Loucy (cell line): ENCODE data around the gene SUN5.

ENCODE experiments used
- H2AFZ ChIP-seq: fragments of 200-600 bp; sonication (generic); 2 replicates; pipeline ENCODE4 v1.6.0; 2016; ENCODE audit warnings: antibody characterized with exemption, mild to moderate bottlenecking, low read length, moderate library complexity
- H3F3A ChIP-seq: fragments of 200-600 bp; 2 replicates; pipeline ENCODE4 v1.6.0; 2016; ENCODE audit warnings: antibody characterized with exemption, low read depth, mild to moderate bottlenecking
- H3K27me3 ChIP-seq: fragments of 200-600 bp; sonication (generic); 2 replicates; pipeline ENCODE4 v1.6.1; 2014; ENCODE audit warnings: low read length, mild to moderate bottlenecking; ENCODE audit not compliant: insufficient read depth, poor library complexity, severe bottlenecking
- H3K36me3 ChIP-seq: fragments of 200-600 bp; sonication (generic); 2 replicates; pipeline ENCODE4 v1.6.1; 2016; ENCODE audit warnings: low read length; ENCODE audit not compliant: insufficient read depth
- H3K4me1 ChIP-seq: fragments of 200-600 bp; sonication (generic); 2 replicates; pipeline ENCODE4 v1.5.1; 2014; ENCODE audit warnings: low read length, mild to moderate bottlenecking; ENCODE audit not compliant: insufficient read depth, poor library complexity, severe bottlenecking
- H3K4me2 ChIP-seq: fragments of 200-600 bp; sonication (generic); 2 replicates; pipeline ENCODE4 v1.6.0; 2014; ENCODE audit warnings: antibody characterized with exemption, low read length, low read depth, mild to moderate bottlenecking; ENCODE audit not compliant: poor library complexity, severe bottlenecking
- H3K4me3 ChIP-seq: fragments of 200-600 bp; sonication (generic); 2 replicates; pipeline ENCODE4 v1.5.1; 2014; ENCODE audit warnings: low read length, mild to moderate bottlenecking, mixed read lengths; ENCODE audit not compliant: poor library complexity, severe bottlenecking
- H3K79me2 ChIP-seq: fragments of 200-600 bp; sonication (generic); 2 replicates; pipeline ENCODE4 v1.6.1; 2014; ENCODE audit warnings: low read length; ENCODE audit not compliant: insufficient read depth
- H3K9ac ChIP-seq: fragments of 200-600 bp; sonication (generic); 2 replicates; pipeline ENCODE4 v1.6.0; 2014; ENCODE audit warnings: mild to moderate bottlenecking, low read depth, low read length, moderate library complexity; ENCODE audit not compliant: poor library complexity, severe bottlenecking
- H3K9me2 ChIP-seq: fragments of 200-600 bp; sonication (generic); replicated peaks from 2 replicates; pipeline ENCODE4 v1.6.1; 2016; ENCODE audit warnings: low read depth, low read length, mixed read lengths
- H3K9me3 ChIP-seq: fragments of 200-600 bp; sonication (generic); 2 replicates; pipeline ENCODE4 v1.6.1; 2014; ENCODE audit warnings: mild to moderate bottlenecking, antibody characterized with exemption, low read length, low read depth; ENCODE audit not compliant: insufficient read depth
- H4K20me1 ChIP-seq: fragments of 200-600 bp; sonication (generic); 2 replicates; pipeline ENCODE4 v1.6.0; 2014; ENCODE audit warnings: antibody characterized with exemption, low read length, mild to moderate bottlenecking; ENCODE audit not compliant: insufficient read depth, poor library complexity, severe bottlenecking
- CTCF ChIP-seq: fragments of 200-600 bp; sonication (generic); conservative IDR thresholded peaks from 2 replicates; pipeline ENCODE4 v1.5.1; 2014; ENCODE audit warnings: mild to moderate bottlenecking, antibody characterized with exemption, low read length
- EZH2phosphoT487 ChIP-seq: fragments of 200-600 bp; IDR thresholded peaks from 2 replicates; pipeline ENCODE4 v1.6.1; 2018; ENCODE audit warnings: antibody characterized with exemption, mild to moderate bottlenecking, moderate library complexity, borderline replicate concordance

The SUN5 gene

GRCh38 chr20:32945710-32946221, 58.5 kb downstream of the SUN5 start:
- Histone ChIP-seq H2AFZ (peak overlapping the region; percentile 93), H3K79me2 (no peaks in the 10 kb centered on the region), H3K9ac (peak overlapping the region; percentile 40), H4K20me1 (no peaks in the 10 kb centered on the region), H3K4me3 (no peak overlapping the region), H3K27me3 (no peaks in the 10 kb centered on the region), H3K9me2 (no peaks in the 10 kb centered on the region), H3K4me1 (peaks cover 11% of the 10 kb centered on the region), H3K4me2 (peak overlapping the region; percentile 22), H3K9me3 (no peaks in the 10 kb centered on the region), H3F3A (no peaks in the 10 kb centered on the region), H3K36me3 (no peaks in the 10 kb centered on the region)
- TF ChIP-seq EZH2phosphoT487 (no peak), CTCF (peak; percentile 80)

- Histone ChIP-seq H2AFZ (no peak overlapping the region), H3K4me3 (no peak overlapping the region), H3K4me1 (peaks cover 8% of the 10 kb centered on the region), H3K9ac (no peak overlapping the region), H3K36me3 (no peaks in the 10 kb centered on the region), H4K20me1 (no peaks in the 10 kb centered on the region), H3F3A (no peaks in the 10 kb centered on the region), H3K27me3 (no peaks in the 10 kb centered on the region), H3K9me2 (no peaks in the 10 kb centered on the region), H3K9me3 (no peaks in the 10 kb centered on the region), H3K4me2 (no peak overlapping the region), H3K79me2 (no peaks in the 10 kb centered on the region)
- TF ChIP-seq CTCF (no peak), EZH2phosphoT487 (no peak)
Observed at GRCh38 chr20:32943490-32944052, 60.7 kb downstream of the SUN5 start.

- Histone ChIP-seq H3K79me2 (no peaks in the 10 kb centered on the region), H3F3A (no peaks in the 10 kb centered on the region), H3K36me3 (no peaks in the 10 kb centered on the region), H3K9me2 (no peaks in the 10 kb centered on the region), H4K20me1 (no peaks in the 10 kb centered on the region), H2AFZ (no peak overlapping the region), H3K4me1 (peaks cover 6% of the 10 kb centered on the region), H3K27me3 (no peaks in the 10 kb centered on the region), H3K4me3 (no peak overlapping the region), H3K4me2 (no peak overlapping the region), H3K9me3 (no peaks in the 10 kb centered on the region), H3K9ac (no peak overlapping the region)
- TF ChIP-seq CTCF (no peak), EZH2phosphoT487 (no peak)
Observed at GRCh38 chr20:32941155-32941885, 62.9 kb downstream of the SUN5 start.
